HG02938 (cell line): ENCODE results near the gene C14orf132.

ENCODE experiments used
- ATAC-seq: cut with Tn5 transposase; IDR thresholded peaks from one replicate; pipeline ENCODE4 v1.9.1; 2021; ENCODE audit warnings: mild to moderate bottlenecking, moderate library complexity; ENCODE audit not compliant: unreplicated experiment

The C14orf132 gene

DNA sequence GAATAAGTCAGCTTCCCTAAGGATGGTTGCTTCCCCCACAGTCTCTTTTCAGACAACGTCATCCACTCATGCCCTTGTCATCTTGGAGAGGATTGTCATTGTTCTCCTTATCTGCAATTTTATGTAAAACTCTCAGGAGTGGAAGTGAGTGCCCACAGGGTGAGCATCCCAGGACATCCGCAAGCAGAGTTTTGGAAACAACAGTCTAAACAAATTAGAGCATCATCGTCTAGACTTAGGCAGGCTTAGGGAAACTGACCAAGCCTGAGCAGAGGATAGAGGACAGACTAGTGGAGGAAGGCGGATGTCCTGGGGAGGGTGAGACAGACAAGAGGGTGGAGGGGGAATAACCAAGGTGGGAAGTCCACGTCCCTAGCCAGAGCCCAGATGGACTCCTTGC is 101.8 kb downstream of the C14orf132 start:
- ATAC-seq, result no peak
